ENCODE data around the gene NEUROD2. TPM values are rescaled to one million over a fixed set of nuclear protein-coding genes. Genes with fewer than 3 reads are reported as not detected.

Gene NEUROD2
- total RNA-seq, 1 experiment from 2014 or later, result not detected

DNA sequence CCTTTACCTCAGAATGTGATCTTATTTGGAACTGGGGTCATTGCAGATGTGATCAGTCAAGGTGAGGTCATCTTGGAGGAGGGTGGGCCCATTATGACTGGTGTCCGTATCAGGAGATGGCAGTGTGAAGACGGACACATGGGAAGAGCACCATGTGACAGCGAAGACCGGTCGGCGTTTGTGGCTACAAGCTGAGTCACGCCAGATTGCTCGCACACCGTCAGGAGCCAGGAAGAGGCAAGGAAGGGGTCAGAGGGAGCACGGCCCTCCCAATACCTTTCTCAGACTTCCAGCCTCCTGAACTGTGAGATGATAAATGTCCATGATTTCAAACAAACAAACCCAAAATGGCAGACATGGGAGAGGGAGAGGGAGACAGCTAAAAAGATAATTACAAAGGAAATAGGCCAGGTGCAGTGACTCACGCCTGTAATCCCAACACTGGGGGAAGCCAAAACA is 42.4 kb upstream of the NEUROD2 start:
- no peak overlapping the region for H3K4me3 Mint-ChIP-seq (ENCODE audit: unreplicated experiment)
- no peaks in the 10 kb centered on the region for H3K27me3 Mint-ChIP-seq (ENCODE audit: insufficient read depth, unreplicated experiment)
- H3K9me3 Mint-ChIP-seq (ENCODE audit: unreplicated experiment), result no peaks in the 10 kb centered on the region
- no peak for DNase-seq
- Histone ChIP-seq H3K36me3 (ENCODE audit: control insufficient read depth, insufficient read depth, low read length) (no peaks in the 10 kb centered on the region), H3K4me1 (peaks cover 19% of the 10 kb centered on the region), H3K27me3 (replicated peaks; ENCODE audit: control insufficient read depth, insufficient read depth, low read length) (no peaks in the 10 kb centered on the region), H3K4me3 (ENCODE audit: low read depth, low read length) (no peak overlapping the region), H3K9me3 (no peaks in the 10 kb centered on the region)
- BruUV-seq (replicated peaks), result no TSS peak
- H3K4me1 Mint-ChIP-seq (ENCODE audit: low read depth, unreplicated experiment), result peaks cover 18% of the 10 kb centered on the region
- ChIA-PET POLR2A (no interaction called here), CTCF (interaction anchor here (1.6 kb wide), 1 partner anchor 28 kb away, joined by 7 read pairs; no protein-coding TSS in a partner anchor)
- peaks cover 17% of the 10 kb centered on the region for H3K36me3 Mint-ChIP-seq (ENCODE audit: insufficient read depth, unreplicated experiment)
- TF ChIP-seq, protein P1, sequence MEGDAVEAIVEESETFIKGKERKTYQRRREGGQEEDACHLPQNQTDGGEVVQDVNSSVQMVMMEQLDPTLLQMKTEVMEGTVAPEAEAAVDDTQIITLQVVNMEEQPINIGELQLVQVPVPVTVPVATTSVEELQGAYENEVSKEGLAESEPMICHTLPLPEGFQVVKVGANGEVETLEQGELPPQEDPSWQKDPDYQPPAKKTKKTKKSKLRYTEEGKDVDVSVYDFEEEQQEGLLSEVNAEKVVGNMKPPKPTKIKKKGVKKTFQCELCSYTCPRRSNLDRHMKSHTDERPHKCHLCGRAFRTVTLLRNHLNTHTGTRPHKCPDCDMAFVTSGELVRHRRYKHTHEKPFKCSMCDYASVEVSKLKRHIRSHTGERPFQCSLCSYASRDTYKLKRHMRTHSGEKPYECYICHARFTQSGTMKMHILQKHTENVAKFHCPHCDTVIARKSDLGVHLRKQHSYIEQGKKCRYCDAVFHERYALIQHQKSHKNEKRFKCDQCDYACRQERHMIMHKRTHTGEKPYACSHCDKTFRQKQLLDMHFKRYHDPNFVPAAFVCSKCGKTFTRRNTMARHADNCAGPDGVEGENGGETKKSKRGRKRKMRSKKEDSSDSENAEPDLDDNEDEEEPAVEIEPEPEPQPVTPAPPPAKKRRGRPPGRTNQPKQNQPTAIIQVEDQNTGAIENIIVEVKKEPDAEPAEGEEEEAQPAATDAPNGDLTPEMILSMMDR (IDR thresholded peaks at IDR 0.05; ENCODE audit: insufficient read depth in 1 of 2, low read depth in 1 of 2, low read length in 1 of 2, severe bottlenecking in 1 of 2, unreplicated experiment in 1 of 2), result no peak
- peak overlapping the region; percentile 14 for H3K27ac Mint-ChIP-seq (ENCODE audit: unreplicated experiment)
- intact Hi-C loops (cut with micrococcal nuclease; ENCODE audit: unreplicated experiment), result no loop called here

DNA sequence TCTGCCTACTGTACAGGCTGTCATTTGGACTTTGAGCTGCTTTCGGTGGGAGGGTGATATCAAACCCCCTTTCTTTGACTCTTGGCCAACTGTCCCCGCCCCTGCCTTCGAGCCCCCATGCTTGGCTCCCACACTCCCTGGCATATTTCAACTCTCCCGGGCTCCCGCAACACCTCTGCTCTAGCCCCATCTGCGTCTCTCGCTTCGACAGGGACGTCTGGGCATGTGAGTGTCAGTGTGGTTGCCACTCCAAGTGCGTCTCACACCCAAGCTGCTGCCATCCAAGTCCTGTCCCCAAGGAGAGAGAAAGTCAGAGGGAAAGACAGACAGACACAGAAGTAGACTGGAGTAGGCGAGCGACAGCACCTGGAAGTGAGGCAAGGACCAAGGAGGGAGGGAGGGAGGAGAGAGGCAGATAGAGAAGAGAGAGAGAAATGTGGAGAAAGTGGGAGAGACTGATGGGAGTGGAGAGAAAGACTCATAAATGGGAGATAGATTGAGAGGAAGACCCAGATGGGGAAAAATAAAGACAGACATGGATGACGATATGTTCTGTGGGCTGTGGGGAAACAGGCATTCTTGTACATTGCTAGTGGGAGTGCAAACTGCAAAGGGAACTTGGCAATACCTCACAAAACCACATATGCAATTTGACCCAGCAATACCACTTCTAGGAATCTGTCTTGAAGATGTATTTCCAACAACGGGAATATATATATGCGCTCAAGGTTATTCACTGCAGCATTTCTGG is 41.1 kb upstream of the NEUROD2 start:
- BruUV-seq (replicated peaks), result no TSS peak
- peaks cover 19% of the 10 kb centered on the region for H3K4me1 ChIP-seq
- POLR2A ChIA-PET, result no interaction called here
- H3K27me3 ChIP-seq (replicated peaks; ENCODE audit: control insufficient read depth, insufficient read depth, low read length), result no peaks in the 10 kb centered on the region
- Mint-ChIP-seq H3K4me1 (ENCODE audit: low read depth, unreplicated experiment) (peaks cover 18% of the 10 kb centered on the region), H3K9me3 (ENCODE audit: unreplicated experiment) (no peaks in the 10 kb centered on the region), H3K36me3 (ENCODE audit: insufficient read depth, unreplicated experiment) (peaks cover 10% of the 10 kb centered on the region), H3K27ac (ENCODE audit: unreplicated experiment) (no peak overlapping the region), H3K27me3 (ENCODE audit: insufficient read depth, unreplicated experiment) (no peaks in the 10 kb centered on the region), H3K4me3 (ENCODE audit: unreplicated experiment) (no peak overlapping the region)
- no peak overlapping the region for H3K4me3 ChIP-seq (ENCODE audit: low read depth, low read length)
- TF ChIP-seq, protein P1 (IDR thresholded peaks at IDR 0.05; ENCODE audit: insufficient read depth in 1 of 2, low read depth in 1 of 2, low read length in 1 of 2, severe bottlenecking in 1 of 2, unreplicated experiment in 1 of 2), result no peak
- intact Hi-C loops (cut with micrococcal nuclease; ENCODE audit: unreplicated experiment), result no loop called here
- no peaks in the 10 kb centered on the region for H3K36me3 ChIP-seq (ENCODE audit: control insufficient read depth, insufficient read depth, low read length)
- no peak for DNase-seq
- CTCF ChIA-PET, result interaction anchor here (2.0 kb wide), 1 partner anchor 27 kb away, joined by 5 read pairs; no protein-coding TSS in a partner anchor
- no peaks in the 10 kb centered on the region for H3K9me3 ChIP-seq

DNA sequence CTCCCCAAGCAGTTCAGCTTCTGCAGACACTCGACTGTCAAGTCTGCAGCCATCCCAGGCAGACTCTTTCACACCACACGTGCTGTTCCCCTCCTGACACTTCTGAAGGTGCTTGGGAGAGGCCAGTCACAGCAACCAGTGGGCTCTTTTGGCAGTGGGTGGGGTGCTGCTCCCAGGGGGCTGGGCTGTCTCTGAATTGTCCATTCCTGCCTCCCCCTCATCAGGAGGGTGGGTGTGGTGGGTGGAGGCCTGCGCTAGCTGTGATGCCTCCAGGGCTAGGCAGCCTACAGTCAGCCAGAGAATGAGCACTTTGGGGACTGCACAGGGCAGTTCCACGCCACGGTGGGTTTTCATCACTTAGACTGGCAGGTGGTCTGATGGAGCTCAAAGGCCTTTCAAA is 39.5 kb upstream of the NEUROD2 start:
- TF ChIP-seq, protein P1 (IDR thresholded peaks at IDR 0.05; ENCODE audit: insufficient read depth in 1 of 2, low read depth in 1 of 2, low read length in 1 of 2, severe bottlenecking in 1 of 2, unreplicated experiment in 1 of 2), result no peak
- H3K4me3 Mint-ChIP-seq (ENCODE audit: unreplicated experiment), result no peak overlapping the region
- no peaks in the 10 kb centered on the region for H3K9me3 Mint-ChIP-seq (ENCODE audit: unreplicated experiment)
- H3K36me3 Mint-ChIP-seq (ENCODE audit: insufficient read depth, unreplicated experiment), result peaks cover 1% of the 10 kb centered on the region
- ChIA-PET POLR2A (no interaction called here), CTCF (interaction anchor here (1.5 to 2.0 kb wide), 2 partner anchors 24 to 25 kb away, joined by 5 read pairs; no protein-coding TSS in a partner anchor)
- peaks cover 7% of the 10 kb centered on the region for H3K4me1 Mint-ChIP-seq (ENCODE audit: low read depth, unreplicated experiment)
- no TSS peak for BruUV-seq (replicated peaks)
- Histone ChIP-seq H3K27me3 (replicated peaks; ENCODE audit: control insufficient read depth, insufficient read depth, low read length) (no peaks in the 10 kb centered on the region), H3K4me1 (peaks cover 4% of the 10 kb centered on the region; the same call in 1 of the 2 replicates), H3K4me3 (ENCODE audit: low read depth, low read length) (no peak overlapping the region), H3K9me3 (no peaks in the 10 kb centered on the region), H3K36me3 (ENCODE audit: control insufficient read depth, insufficient read depth, low read length) (no peaks in the 10 kb centered on the region)
- no peak for DNase-seq
- no peaks in the 10 kb centered on the region for H3K27me3 Mint-ChIP-seq (ENCODE audit: insufficient read depth, unreplicated experiment)
- intact Hi-C loops (cut with micrococcal nuclease; ENCODE audit: unreplicated experiment), result no loop called here
- no peak overlapping the region for H3K27ac Mint-ChIP-seq (ENCODE audit: unreplicated experiment)
